Activated CD4-positive, alpha-beta memory T cell treated with anti-CD3 and anti-CD28 coated beads, Interleukin-2, amount 10 ng/mL, durations not matched to agents 7 days and 5 days (primary cell): ENCODE results near the gene TESK2. TPM values are rescaled to one million over a fixed set of nuclear protein-coding genes. Genes with fewer than 3 reads are reported as not detected.
"Not testable (repeated sequence)": the region's sequence is repeated elsewhere in the genome, so short reads cannot be mapped to it uniquely, and the experiment has no call there.

ENCODE experiments used
- CTCF ChIA-PET: fragments of 350-600 bp; sonication (Branson Sonifier 250); formaldehyde crosslinking; loops from one replicate; lab custom pipeline; 2021; ENCODE audit warnings: antibody characterized with exemption, inconsistent platforms; lab: Charles Lee
- POLR2A ChIA-PET: fragments of 350-600 bp; sonication (Branson Sonifier 250); formaldehyde crosslinking; loops from one replicate; lab custom pipeline; 2021; ENCODE audit warnings: antibody characterized with exemption; lab: Charles Lee
- DNase-seq: peaks from one replicate; pipeline ENCODE4 v3.0.0-alpha.2; 2020
- H3K27ac Mint-ChIP-seq: one replicate; pipeline ENCODE4 v1.8.0; 2021; ENCODE audit warnings: mild to moderate bottlenecking, mixed read lengths
- H3K27me3 Mint-ChIP-seq: one replicate; pipeline ENCODE4 v1.8.0; 2021; ENCODE audit warnings: mixed read lengths
- H3K36me3 Mint-ChIP-seq: one replicate; pipeline ENCODE4 v1.8.0; 2021; ENCODE audit warnings: low read depth, mixed read lengths
- H3K4me1 Mint-ChIP-seq: one replicate; pipeline ENCODE4 v1.8.0; 2021; ENCODE audit warnings: mixed read lengths
- H3K4me3 Mint-ChIP-seq: one replicate; pipeline ENCODE4 v1.8.0; 2021; ENCODE audit warnings: mild to moderate bottlenecking, mixed read lengths
- H3K9me3 Mint-ChIP-seq: one replicate; pipeline ENCODE4 v1.8.0; 2021; ENCODE audit warnings: mixed read lengths
- total RNA-seq, 2 experiments: library from RNA; stranded (reverse); gene quantifications; one replicate each; pipeline ENCODE4 v1.2.3, GENCODE V29; 2021

The TESK2 gene
- total RNA-seq, 2 experiments from 2014 or later = 3.7 to 4.3 TPM

- ChIA-PET POLR2A (interaction anchor here (1.4 to 5.5 kb wide), 7 partner anchors 8 to 180 kb away, joined by 7 to 142 read pairs (median 28); partner anchors contain the start of genes AKR1A1, GPBP1L1, MUTYH and TOE1), CTCF (interaction anchor here (0.7 to 2.3 kb wide), 2 partner anchors 51 to 740 kb away, joined by 3 to 19 read pairs; no protein-coding TSS in a partner anchor)
- Mint-ChIP-seq H3K4me3 (peak overlapping the region; percentile 95), H3K36me3 (peaks cover 49% of the 10 kb centered on the region), H3K4me1 (peaks cover 57% of the 10 kb centered on the region)
- not testable (repeated sequence) for H3K27ac Mint-ChIP-seq, H3K27me3 Mint-ChIP-seq, DNase-seq, H3K9me3 Mint-ChIP-seq
Observed at GRCh38 chr1:45519774-45520173, 28.8 kb upstream of the TESK2 start.

- peak overlapping the region; percentile 40 for H3K27ac Mint-ChIP-seq
- peaks cover 56% of the 10 kb centered on the region for H3K4me1 Mint-ChIP-seq
- peaks cover 57% of the 10 kb centered on the region for H3K36me3 Mint-ChIP-seq
Observed at GRCh38 chr1:45518910-45519309, 27.9 kb upstream of the TESK2 start.

GRCh38 chr1:45518366-45518765, 27.4 kb upstream of the TESK2 start:
- Mint-ChIP-seq H3K36me3 (peaks cover 63% of the 10 kb centered on the region), H3K4me1 (peaks cover 54% of the 10 kb centered on the region)
- H3K27ac Mint-ChIP-seq, H3K9me3 Mint-ChIP-seq, DNase-seq, H3K4me3 Mint-ChIP-seq, H3K27me3 Mint-ChIP-seq: not testable (repeated sequence)
- ChIA-PET CTCF (interaction anchor here (0.6 to 3.0 kb wide), 8 partner anchors 10 to 177 kb away, joined by 3 to 20 read pairs (median 4); partner anchors contain the start of gene MMACHC), POLR2A (interaction anchor here (0.9 to 5.3 kb wide), 6 partner anchors 7 to 504 kb away, joined by 3 to 36 read pairs (median 8); partner anchors contain the start of gene AKR1A1)

More at GRCh38 chr1:45518910-45519309, 27.9 kb upstream of the TESK2 start:
- H3K27me3 Mint-ChIP-seq = no peaks in the 10 kb centered on the region
- ChIA-PET POLR2A (interaction anchor here (1.4 to 5.3 kb wide), 4 partner anchors 7 to 51 kb away, joined by 7 to 36 read pairs (median 18); partner anchors contain the start of gene AKR1A1), CTCF (interaction anchor here (0.6 to 1.2 kb wide), 7 partner anchors 11 to 178 kb away, joined by 3 to 5 read pairs (median 3); partner anchors contain the start of gene MMACHC)
- H3K9me3 Mint-ChIP-seq = no peaks in the 10 kb centered on the region
- no peak for DNase-seq
- H3K4me3 Mint-ChIP-seq = peak overlapping the region; percentile 95

GRCh38 chr1:45516465-45516864, 25.5 kb upstream of the TESK2 start:
- Mint-ChIP-seq H3K4me3 (no peak overlapping the region), H3K27me3 (no peaks in the 10 kb centered on the region), H3K27ac (peak overlapping the region; percentile 21), H3K4me1 (peaks cover 38% of the 10 kb centered on the region), H3K9me3 (no peaks in the 10 kb centered on the region), H3K36me3 (peaks cover 67% of the 10 kb centered on the region)
- ChIA-PET POLR2A (interaction anchor here (1.3 to 5.3 kb wide), 6 partner anchors 9 to 172 kb away, joined by 3 to 28 read pairs (median 6); partner anchors contain the start of genes AKR1A1 and TMEM69), CTCF (interaction anchor here (3.0 kb wide), 1 partner anchor 53 kb away, joined by 20 read pairs; no protein-coding TSS in a partner anchor)
- no peak for DNase-seq

GRCh38 chr1:45516036-45516435, 25.1 kb upstream of the TESK2 start:
- Mint-ChIP-seq H3K9me3 (no peaks in the 10 kb centered on the region), H3K36me3 (peaks cover 70% of the 10 kb centered on the region), H3K27me3 (no peaks in the 10 kb centered on the region), H3K27ac (no peak overlapping the region), H3K4me3 (no peak overlapping the region), H3K4me1 (peaks cover 38% of the 10 kb centered on the region)
- POLR2A ChIA-PET = interaction anchor here (1.3 to 5.3 kb wide), 4 partner anchors 8 to 172 kb away, joined by 3 to 28 read pairs (median 8); partner anchors contain the start of genes AKR1A1 and TMEM69
- DNase-seq = no peak
- CTCF ChIA-PET = interaction anchor here (3.0 kb wide), 1 partner anchor 53 kb away, joined by 20 read pairs; no protein-coding TSS in a partner anchor

- CTCF ChIA-PET = interaction anchor here (0.6 to 4.2 kb wide), 12 partner anchors 10 to 80 kb away, joined by 3 to 120 read pairs (median 6); partner anchors contain the start of genes AKR1A1, CCDC163, MMACHC and NASP
- H3K4me3 Mint-ChIP-seq, H3K27ac Mint-ChIP-seq, H3K27me3 Mint-ChIP-seq, DNase-seq, H3K9me3 Mint-ChIP-seq: not testable (repeated sequence)
- H3K36me3 Mint-ChIP-seq = peaks cover 81% of the 10 kb centered on the region
- peaks cover 22% of the 10 kb centered on the region for H3K4me1 Mint-ChIP-seq
- POLR2A ChIA-PET = interaction anchor here (0.6 to 4.1 kb wide), 5 partner anchors 7 to 54 kb away, joined by 3 to 36 read pairs (median 5); partner anchors contain the start of genes AKR1A1 and PRDX1
Observed at GRCh38 chr1:45513532-45514260, 22.7 kb upstream of the TESK2 start.

- peak; percentile 68 for DNase-seq
- Mint-ChIP-seq H3K27me3 (no peaks in the 10 kb centered on the region), H3K4me3 (no peak overlapping the region), H3K9me3 (no peaks in the 10 kb centered on the region), H3K36me3 (peaks cover 86% of the 10 kb centered on the region), H3K4me1 (peaks cover 19% of the 10 kb centered on the region), H3K27ac (peak overlapping the region; percentile 47)
- POLR2A ChIA-PET = interaction anchor here (0.6 to 4.1 kb wide), 8 partner anchors 8 to 58 kb away, joined by 3 to 36 read pairs (median 4); partner anchors contain the start of genes AKR1A1 and PRDX1
- CTCF ChIA-PET = interaction anchor here (0.6 to 4.2 kb wide), 22 partner anchors 9 to 670 kb away, joined by 3 to 120 read pairs (median 3); partner anchors contain the start of genes AKR1A1, CCDC163, MMACHC and NASP
Observed at GRCh38 chr1:45512641-45513054, 21.7 kb upstream of the TESK2 start.

GRCh38 chr1:45510972-45511527, 20.1 kb upstream of the TESK2 start:
- no peak for DNase-seq
- CTCF ChIA-PET = interaction anchor here (0.7 to 4.2 kb wide), 6 partner anchors 10 to 72 kb away, joined by 3 to 120 read pairs (median 10); partner anchors contain the start of genes CCDC163, MMACHC and PRDX1
- H3K36me3 Mint-ChIP-seq = peaks cover 75% of the 10 kb centered on the region
- no peak overlapping the region for H3K4me3 Mint-ChIP-seq
- POLR2A ChIA-PET = interaction anchor here (0.9 to 4.1 kb wide), 5 partner anchors 9 to 60 kb away, joined by 3 to 36 read pairs (median 4); partner anchors contain the start of genes CCDC163, MMACHC and PRDX1
- H3K27me3 Mint-ChIP-seq = no peaks in the 10 kb centered on the region
- H3K4me1 Mint-ChIP-seq = peaks cover 7% of the 10 kb centered on the region
- H3K9me3 Mint-ChIP-seq = no peaks in the 10 kb centered on the region
- H3K27ac Mint-ChIP-seq = no peak overlapping the region

- Mint-ChIP-seq H3K36me3 (peaks cover 68% of the 10 kb centered on the region), H3K4me1 (peaks cover 2% of the 10 kb centered on the region), H3K9me3 (no peaks in the 10 kb centered on the region), H3K4me3 (no peak overlapping the region), H3K27ac (no peak overlapping the region), H3K27me3 (no peaks in the 10 kb centered on the region)
- ChIA-PET POLR2A (interaction anchor here (0.9 to 4.1 kb wide), 4 partner anchors 9 to 34 kb away, joined by 3 to 36 read pairs (median 5); partner anchors contain the start of genes CCDC163, MMACHC and PRDX1), CTCF (interaction anchor here (1.3 to 4.2 kb wide), 5 partner anchors 9 to 59 kb away, joined by 3 to 120 read pairs (median 13); partner anchors contain the start of genes CCDC163, MMACHC and PRDX1)
- DNase-seq = no peak
Observed at GRCh38 chr1:45510036-45510971, 19.3 kb upstream of the TESK2 start.

- H3K27me3 Mint-ChIP-seq = no peaks in the 10 kb centered on the region
Observed at GRCh38 chr1:45508295-45509151, 17.6 kb upstream of the TESK2 start.

More at GRCh38 chr1:45508295-45509151, 17.6 kb upstream of the TESK2 start:
- CTCF ChIA-PET = interaction anchor here (0.5 to 0.9 kb wide), 3 partner anchors 10 to 61 kb away, joined by 3 read pairs; no protein-coding TSS in a partner anchor
- no peaks in the 10 kb centered on the region for H3K9me3 Mint-ChIP-seq
- POLR2A ChIA-PET = interaction anchor here (0.5 to 2.8 kb wide), 4 partner anchors 8 to 42 kb away, joined by 3 to 11 read pairs (median 5); partner anchors contain the start of genes AKR1A1 and PRDX1
- no peak overlapping the region for H3K4me3 Mint-ChIP-seq
- H3K4me1 Mint-ChIP-seq = peaks cover 4% of the 10 kb centered on the region
- DNase-seq = no peak
- H3K27ac Mint-ChIP-seq = no peak overlapping the region
- H3K36me3 Mint-ChIP-seq = peaks cover 50% of the 10 kb centered on the region
